K562 (cell line): ENCODE results near the gene RAB4B. TPM values are rescaled to one million over a fixed set of nuclear protein-coding genes. Genes with fewer than 3 reads are reported as not detected.

Experiments used
- BCL6 ChIP-seq: fragments of 250-450 bp; sonication (Bioruptor Pico); IDR thresholded peaks from 2 replicates; pipeline ENCODE4 v1.4.0; 2020
- BMI1 ChIP-seq: fragments of 150-350 bp; IDR thresholded peaks from 2 replicates; pipeline ENCODE4 v1.6.1; 2014; ENCODE audit warnings: low read length
- C11orf30 ChIP-seq: fragments of 450-650 bp; IDR thresholded peaks from 2 replicates; pipeline ENCODE4 v1.6.1; 2016; ENCODE audit warnings: low read depth, mild to moderate bottlenecking
- CC2D1A ChIP-seq: fragments of 450-650 bp; IDR thresholded peaks from 2 replicates; pipeline ENCODE4 v1.6.1; 2017; ENCODE audit warnings: mild to moderate bottlenecking
- CCNT2 ChIP-seq: IDR thresholded peaks from 2 replicates; pipeline ENCODE4 v1.6.1; 2011; ENCODE audit warnings: borderline replicate concordance, low read depth, mild to moderate bottlenecking, moderate library complexity, mixed read lengths, low read length; ENCODE audit not compliant: insufficient read length; ENCODE audit errors: extremely low read depth
- CEBPG ChIP-seq, 3 experiments: fragments of 200-800 bp in 1 of 3; sonication (Bioruptor generic) in 1 of 3; sonication (generic) in 1 of 3; formaldehyde crosslinking in 1 of 3; IDR thresholded peaks in 2 of 3; conservative IDR thresholded peaks in 1 of 3; 2 replicates each; pipeline versions ENCODE4 v1.6.1 to v1.8.0; 2016 to 2022; ENCODE audit warnings: missing compliant biosample characterization in 2 of 3, missing genetic modification characterization in 2 of 3, mild to moderate bottlenecking in 1 of 3, missing genetic modification reagents in 1 of 3
- EHMT2 ChIP-seq: fragments of 450-650 bp; IDR thresholded peaks from 2 replicates; pipeline ENCODE4 v1.6.1; 2018; ENCODE audit warnings: antibody characterized with exemption
- ESRRB ChIP-seq: fragments of 250-450 bp; sonication (Bioruptor Pico); IDR thresholded peaks from 2 replicates; pipeline ENCODE4 v1.5.0; 2020; ENCODE audit warnings: mild to moderate bottlenecking, moderate library complexity, borderline replicate concordance
- HDAC3 ChIP-seq: fragments of 450-650 bp; IDR thresholded peaks from 2 replicates; pipeline ENCODE4 v1.6.1; 2018; ENCODE audit warnings: borderline replicate concordance, mild to moderate bottlenecking, moderate library complexity; ENCODE audit not compliant: partially characterized antibody
- HNRNPK ChIP-seq: fragments of 200-400 bp; formaldehyde crosslinking; IDR thresholded peaks from one replicate; pipeline ENCODE4 v1.6.1; 2018; ENCODE audit warnings: mild to moderate bottlenecking, low read depth, low read length; ENCODE audit not compliant: poor library complexity, severe bottlenecking
- NBN ChIP-seq: fragments of 450-650 bp; IDR thresholded peaks from 2 replicates; pipeline ENCODE4 v1.6.1; 2016; ENCODE audit warnings: low read depth, mild to moderate bottlenecking
- NCOR1 ChIP-seq: fragments of 450-650 bp; IDR thresholded peaks from 2 replicates; pipeline ENCODE4 v1.6.1; 2016; ENCODE audit warnings: mild to moderate bottlenecking, moderate library complexity
- NFATC3 ChIP-seq: fragments of 450-650 bp; IDR thresholded peaks from 2 replicates; pipeline ENCODE4 v1.6.1; 2017; ENCODE audit warnings: mild to moderate bottlenecking
- NR2C1 ChIP-seq, 2 experiments: fragments of 450-650 bp; IDR thresholded peaks; 2 replicates each; pipeline ENCODE4 v1.6.1; 2017; ENCODE audit warnings: mild to moderate bottlenecking in 2 of 2, antibody characterized with exemption in 1 of 2, inconsistent platforms in 1 of 2, missing compliant biosample characterization in 1 of 2, missing genetic modification characterization in 1 of 2
- PURB ChIP-seq: sonication (generic); formaldehyde crosslinking; IDR thresholded peaks from 2 replicates; pipeline ENCODE4 v1.9.0; 2021; ENCODE audit warnings: low read depth, mild to moderate bottlenecking, missing genetic modification reagents
- SMARCA4 ChIP-seq: fragments of 450-650 bp; IDR thresholded peaks from 2 replicates; pipeline ENCODE4 v1.6.1; 2016
- TOE1 ChIP-seq, 2 experiments: fragments of 450-650 bp in 1 of 2; sonication (generic) in 1 of 2; formaldehyde crosslinking in 1 of 2; IDR thresholded peaks; 2 replicates each; pipeline versions ENCODE4 v1.7.1 to v1.8.0; 2016 to 2022; ENCODE audit warnings: borderline replicate concordance in 2 of 2, mild to moderate bottlenecking in 2 of 2, antibody characterized with exemption in 1 of 2, inconsistent platforms in 1 of 2, low read depth in 1 of 2, missing genetic modification reagents in 1 of 2, moderate library complexity in 1 of 2
- TRIM25 ChIP-seq: fragments of 450-650 bp; IDR thresholded peaks from 2 replicates; pipeline ENCODE4 v1.7.0; 2016; ENCODE audit warnings: borderline replicate concordance
- ZNF354B ChIP-seq: fragments of 250-450 bp; sonication (Bioruptor Pico); IDR thresholded peaks from 2 replicates; pipeline ENCODE4 v1.4.0; 2020
- polyA plus RNA-seq, 8 experiments: library from polyadenylated mRNA; depleted of rRNA in 4 of 8; stranded (reverse) in 5 of 8; unstranded in 3 of 8; fragments of >200 nt; fragmentation: Nextera tagmentation in 2 of 8; fragmentation: Illumina TruSeq in 1 of 8; extraction: Ambion mirVana in 2 of 8; extraction: Trizol in 1 of 8; gene quantifications; 2 replicates each; pipeline versions ENCODE4 v1.2.1 to v1.2.3, GENCODE V29; 2011 to 2014; ENCODE audit warnings: inconsistent platforms in 1 of 8, missing spikeins in 1 of 8
- total RNA-seq, 7 experiments: library from RNA; depleted of rRNA in 6 of 7; stranded (reverse); fragments of >200 nt in 6 of 7; fragmentation: Illumina TruSeq in 2 of 7; extraction: Trizol in 2 of 7; gene quantifications; 2 replicates each; pipeline versions ENCODE4 v1.2.1 to v1.2.3, GENCODE V29; 2011 to 2021; ENCODE audit warnings: low replicate concordance in 1 of 7
- TF ChIP-seq, protein P1 (sequence below): fragments of 450-650 bp; formaldehyde crosslinking; IDR thresholded peaks from 2 replicates; pipeline ENCODE4 v1.4.0; 2022; ENCODE audit warnings: missing genetic modification characterization
- TF ChIP-seq, protein P2 (sequence below): fragments of 250-450 bp; sonication (Bioruptor Pico); IDR thresholded peaks from 2 replicates; pipeline ENCODE4 v1.5.0; 2020; ENCODE audit warnings: mild to moderate bottlenecking, borderline replicate concordance

The RAB4B gene
- total and polyA plus RNA-seq, 9 of the 15 experiments (the other 6 are each of a cell fraction or from before 2014, with no cell fraction given), result 0.28 to 20.4 (median 9.0) TPM

- peak; percentile 89 for TF ChIP-seq NBN
- TF ChIP-seq BMI1, result no peak
- TF ChIP-seq ESRRB (CRISPR knock-in tag), result 0 out of 2 replicates have a peak, but pooled peaks have one; percentile 77
- peak; percentile 82 for TF ChIP-seq NFATC3
- TF ChIP-seq TOE1 (IDR thresholded peaks at IDR 0.05; ENCODE audit: borderline replicate concordance), result peak; percentile 100
- TF ChIP-seq TOE1 (CRISPR knock-in tag; IDR thresholded peaks at IDR 0.05; ENCODE audit: borderline replicate concordance, low read depth), result no peak
- TF ChIP-seq CEBPG (CRISPR knock-in tag; IDR thresholded peaks at IDR 0.05), result no peak
- no peak for TF ChIP-seq CEBPG (tag; conservative IDR thresholded peaks at IDR 0.05 in 1 of 2, IDR thresholded peaks at IDR 0.05 in 1 of 2)
- peak; percentile 96 for TF ChIP-seq NR2C1 (IDR thresholded peaks at IDR 0.05)
- peak; percentile 97 for TF ChIP-seq NR2C1 (tag; IDR thresholded peaks at IDR 0.05)
- TF ChIP-seq, protein P1, sequence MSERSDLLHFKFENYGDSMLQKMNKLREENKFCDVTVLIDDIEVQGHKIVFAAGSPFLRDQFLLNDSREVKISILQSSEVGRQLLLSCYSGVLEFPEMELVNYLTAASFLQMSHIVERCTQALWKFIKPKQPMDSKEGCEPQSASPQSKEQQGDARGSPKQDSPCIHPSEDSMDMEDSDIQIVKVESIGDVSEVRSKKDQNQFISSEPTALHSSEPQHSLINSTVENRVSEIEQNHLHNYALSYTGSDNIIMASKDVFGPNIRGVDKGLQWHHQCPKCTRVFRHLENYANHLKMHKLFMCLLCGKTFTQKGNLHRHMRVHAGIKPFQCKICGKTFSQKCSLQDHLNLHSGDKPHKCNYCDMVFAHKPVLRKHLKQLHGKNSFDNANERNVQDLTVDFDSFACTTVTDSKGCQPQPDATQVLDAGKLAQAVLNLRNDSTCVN (CRISPR knock-in tag), result peak; percentile 38; the same call in 1 of the 2 replicates
- TF ChIP-seq TRIM25, result peak; percentile 54; the same call in 1 of the 2 replicates
- TF ChIP-seq EHMT2, result no peak; the same call in 1 of the 2 replicates
- peak; percentile 9; the same call in 1 of the 2 replicates for TF ChIP-seq NCOR1
- 0 out of 2 replicates have a peak, but pooled peaks have one; percentile 4 for TF ChIP-seq CC2D1A
- no peak for TF ChIP-seq CCNT2
- TF ChIP-seq SMARCA4, result peak; percentile 73
- TF ChIP-seq C11orf30, result peak; percentile 24
- no peak for TF ChIP-seq ZNF354B (CRISPR knock-in tag)
- TF ChIP-seq HNRNPK, result no peak
- TF ChIP-seq, protein P2, sequence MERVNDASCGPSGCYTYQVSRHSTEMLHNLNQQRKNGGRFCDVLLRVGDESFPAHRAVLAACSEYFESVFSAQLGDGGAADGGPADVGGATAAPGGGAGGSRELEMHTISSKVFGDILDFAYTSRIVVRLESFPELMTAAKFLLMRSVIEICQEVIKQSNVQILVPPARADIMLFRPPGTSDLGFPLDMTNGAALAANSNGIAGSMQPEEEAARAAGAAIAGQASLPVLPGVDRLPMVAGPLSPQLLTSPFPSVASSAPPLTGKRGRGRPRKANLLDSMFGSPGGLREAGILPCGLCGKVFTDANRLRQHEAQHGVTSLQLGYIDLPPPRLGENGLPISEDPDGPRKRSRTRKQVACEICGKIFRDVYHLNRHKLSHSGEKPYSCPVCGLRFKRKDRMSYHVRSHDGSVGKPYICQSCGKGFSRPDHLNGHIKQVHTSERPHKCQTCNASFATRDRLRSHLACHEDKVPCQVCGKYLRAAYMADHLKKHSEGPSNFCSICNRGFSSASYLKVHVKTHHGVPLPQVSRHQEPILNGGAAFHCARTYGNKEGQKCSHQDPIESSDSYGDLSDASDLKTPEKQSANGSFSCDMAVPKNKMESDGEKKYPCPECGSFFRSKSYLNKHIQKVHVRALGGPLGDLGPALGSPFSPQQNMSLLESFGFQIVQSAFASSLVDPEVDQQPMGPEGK (CRISPR knock-in tag), result no peak
- TF ChIP-seq PURB, result no peak
- TF ChIP-seq BCL6 (CRISPR knock-in tag), result no peak
- TF ChIP-seq HDAC3, result no peak
These were observed 27.8 kb upstream of the RAB4B start, which contains the start of gene ACTMAP (continued) for GRCh38 chr19:40750058-40750873.
